Measurements from ENCODE around the gene CACNA2D4. TPM values are rescaled to one million over a fixed set of nuclear protein-coding genes. Genes with fewer than 3 reads are reported as not detected.

CACNA2D4 gene
- total RNA-seq, 1 donor from 2014 or later, result 0.45 TPM

GRCh38 chr12:1865284-1865866 lies 53.1 kb downstream of the CACNA2D4 start:
- no peak for TF ChIP-seq CTCF (IDR thresholded peaks at IDR 0.05; ENCODE audit: unreplicated experiment)
- peaks cover 11% of the 10 kb centered on the region for H3K9me3 Mint-ChIP-seq
- H3K27ac Mint-ChIP-seq, result no peak overlapping the region
- no peak for DNase-seq (ENCODE audit: low spot score in 2 of 2, unreplicated experiment in 2 of 2)
- H3K27me3 Mint-ChIP-seq (ENCODE audit: low read depth), result peaks cover 26% of the 10 kb centered on the region
- no peaks in the 10 kb centered on the region for H3K36me3 Mint-ChIP-seq
- H3K4me3 Mint-ChIP-seq, result no peak overlapping the region
- H3K4me1 Mint-ChIP-seq, result no peaks in the 10 kb centered on the region

- Mint-ChIP-seq H3K4me3 (no peak overlapping the region), H3K4me1 (no peaks in the 10 kb centered on the region), H3K27me3 (ENCODE audit: low read depth) (peaks cover 22% of the 10 kb centered on the region), H3K27ac (no peak overlapping the region), H3K9me3 (peaks cover 10% of the 10 kb centered on the region), H3K36me3 (no peaks in the 10 kb centered on the region)
- TF ChIP-seq CTCF (IDR thresholded peaks at IDR 0.05; ENCODE audit: unreplicated experiment), result no peak
- DNase-seq (ENCODE audit: low spot score in 2 of 2, unreplicated experiment in 2 of 2), result peak in 1 of 2 experiments; percentile 32
Measured at GRCh38 chr12:1864867-1865266, 53.6 kb downstream of the CACNA2D4 start.

- TF ChIP-seq CTCF (IDR thresholded peaks at IDR 0.05; ENCODE audit: unreplicated experiment), result no peak
- Mint-ChIP-seq H3K4me3 (no peak overlapping the region), H3K4me1 (no peaks in the 10 kb centered on the region), H3K36me3 (no peaks in the 10 kb centered on the region), H3K27ac (no peak overlapping the region), H3K9me3 (peaks cover 6% of the 10 kb centered on the region), H3K27me3 (ENCODE audit: low read depth) (peaks cover 21% of the 10 kb centered on the region)
- DNase-seq (ENCODE audit: low spot score in 2 of 2, unreplicated experiment in 2 of 2), result no peak
Measured at GRCh38 chr12:1864456-1864855, 54.0 kb downstream of the CACNA2D4 start.

GRCh38 chr12:1863823-1864222 lies 54.6 kb downstream of the CACNA2D4 start:
- peaks cover 21% of the 10 kb centered on the region for H3K27me3 Mint-ChIP-seq (ENCODE audit: low read depth)
- H3K4me1 Mint-ChIP-seq, result no peaks in the 10 kb centered on the region
- H3K9me3 Mint-ChIP-seq, result peaks cover 4% of the 10 kb centered on the region
- H3K4me3 Mint-ChIP-seq, result no peak overlapping the region
- H3K27ac Mint-ChIP-seq, result no peak overlapping the region
- no peak for DNase-seq (ENCODE audit: low spot score in 2 of 2, unreplicated experiment in 2 of 2)
- no peaks in the 10 kb centered on the region for H3K36me3 Mint-ChIP-seq
- TF ChIP-seq CTCF (IDR thresholded peaks at IDR 0.05; ENCODE audit: unreplicated experiment), result no peak

DNA sequence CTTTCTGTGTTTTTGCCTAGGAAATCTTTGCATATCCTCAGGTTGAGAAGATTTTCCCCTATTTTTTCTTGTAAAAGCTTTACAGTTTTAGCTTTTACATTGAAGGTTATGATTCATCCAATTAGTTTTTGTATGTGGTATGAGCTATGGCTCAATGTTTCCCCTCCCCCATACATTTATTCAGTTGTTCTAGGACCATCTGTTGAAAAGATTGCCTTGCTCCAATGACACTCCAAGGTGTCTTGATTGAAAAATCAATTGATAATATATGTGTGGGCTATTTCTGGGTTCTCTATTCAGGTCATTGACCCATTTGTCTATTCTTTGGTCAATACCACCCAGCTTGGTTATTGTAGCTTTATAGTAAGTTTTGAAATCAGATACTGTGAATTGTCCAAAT lies 55.5 kb downstream of the CACNA2D4 start:
- TF ChIP-seq CTCF (IDR thresholded peaks at IDR 0.05; ENCODE audit: unreplicated experiment), result no peak
- DNase-seq (ENCODE audit: low spot score in 2 of 2, unreplicated experiment in 2 of 2), result no peak
- Mint-ChIP-seq H3K27me3 (ENCODE audit: low read depth) (peaks cover 18% of the 10 kb centered on the region), H3K4me3 (no peak overlapping the region), H3K4me1 (no peaks in the 10 kb centered on the region), H3K27ac (no peak overlapping the region), H3K36me3 (no peaks in the 10 kb centered on the region), H3K9me3 (no peaks in the 10 kb centered on the region)

DNA sequence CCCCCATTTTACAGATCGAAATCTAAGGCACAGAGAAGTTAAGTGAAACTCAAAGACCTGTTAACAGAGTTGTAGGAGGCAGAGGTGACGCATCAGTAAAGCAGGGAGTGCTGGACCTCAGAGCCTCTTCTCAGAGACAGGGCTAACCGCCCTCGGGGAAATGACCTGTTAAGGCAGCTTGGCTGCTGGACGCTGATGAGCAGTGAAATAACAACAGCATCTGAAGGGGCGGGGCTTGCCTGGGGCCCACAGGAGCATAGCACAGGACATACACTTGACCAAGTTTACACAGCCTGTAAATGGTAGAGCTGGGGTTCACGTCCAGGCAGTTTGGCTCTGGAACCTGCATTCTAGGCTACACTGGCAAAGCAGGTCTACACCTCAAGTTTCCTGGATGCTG lies 58.8 kb downstream of the CACNA2D4 start:
- Mint-ChIP-seq H3K27ac (no peak overlapping the region), H3K27me3 (ENCODE audit: low read depth) (peaks cover 30% of the 10 kb centered on the region), H3K9me3 (no peaks in the 10 kb centered on the region), H3K36me3 (no peaks in the 10 kb centered on the region), H3K4me3 (no peak overlapping the region), H3K4me1 (no peaks in the 10 kb centered on the region)
- no peak for TF ChIP-seq CTCF (IDR thresholded peaks at IDR 0.05; ENCODE audit: unreplicated experiment)
- DNase-seq (ENCODE audit: low spot score in 2 of 2, unreplicated experiment in 2 of 2), result no peak
